HG03439 (cell line): ENCODE measurements around the gene DNAI1.

Experiments
- ATAC-seq: cut with Tn5 transposase; IDR thresholded peaks from one replicate; pipeline ENCODE4 v1.9.1; 2021; ENCODE audit warnings: mild to moderate bottlenecking, moderate library complexity; ENCODE audit not compliant: unreplicated experiment

The DNAI1 gene

DNA sequence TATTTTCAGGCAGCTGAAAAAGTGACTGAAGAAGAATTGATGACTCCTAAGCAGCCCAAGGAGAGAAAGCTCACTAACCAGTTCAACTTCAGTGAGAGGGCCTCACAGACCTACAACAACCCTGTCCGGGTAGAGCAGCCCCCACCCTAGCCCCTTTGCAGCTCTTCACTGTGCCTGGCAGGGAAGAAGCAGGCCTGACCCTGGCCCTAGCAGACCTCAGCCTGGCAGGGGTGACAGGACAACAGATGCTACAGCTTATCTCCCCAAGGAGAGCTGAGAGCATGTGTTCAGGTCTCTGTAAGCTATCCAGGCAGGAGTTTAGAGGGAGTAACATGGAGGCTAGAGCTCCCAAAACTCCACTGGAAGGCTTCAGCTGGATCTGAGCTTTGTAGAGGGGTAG, 31.8 kb downstream of the DNAI1 start:
- no peak for ATAC-seq

DNA sequence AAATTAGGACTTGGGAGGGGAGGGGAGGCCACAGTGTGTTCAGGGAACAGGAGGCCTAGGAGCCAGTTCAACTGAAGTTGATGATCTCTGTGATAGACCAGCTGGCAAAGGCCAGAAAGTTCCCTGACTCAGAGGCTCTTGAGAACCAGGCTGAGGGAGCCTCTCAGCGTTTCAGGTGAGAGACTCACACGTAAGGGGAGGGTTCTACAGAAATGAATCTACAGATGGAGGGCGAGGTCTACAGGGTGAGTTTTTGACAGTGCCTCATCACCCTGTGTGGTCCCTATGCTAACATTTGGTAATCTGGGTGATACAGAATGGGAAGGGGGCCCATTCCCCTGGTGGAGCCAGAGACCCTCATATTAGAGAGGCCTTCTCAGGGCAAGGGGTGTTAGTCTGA, 32.2 kb downstream of the DNAI1 start:
- ATAC-seq: no peak

GRCh38 chr9:34491596-34491995, 33.0 kb downstream of the DNAI1 start:
- ATAC-seq: no peak

GRCh38 chr9:34492051-34492450, 33.4 kb downstream of the DNAI1 start:
- no peak for ATAC-seq

DNA sequence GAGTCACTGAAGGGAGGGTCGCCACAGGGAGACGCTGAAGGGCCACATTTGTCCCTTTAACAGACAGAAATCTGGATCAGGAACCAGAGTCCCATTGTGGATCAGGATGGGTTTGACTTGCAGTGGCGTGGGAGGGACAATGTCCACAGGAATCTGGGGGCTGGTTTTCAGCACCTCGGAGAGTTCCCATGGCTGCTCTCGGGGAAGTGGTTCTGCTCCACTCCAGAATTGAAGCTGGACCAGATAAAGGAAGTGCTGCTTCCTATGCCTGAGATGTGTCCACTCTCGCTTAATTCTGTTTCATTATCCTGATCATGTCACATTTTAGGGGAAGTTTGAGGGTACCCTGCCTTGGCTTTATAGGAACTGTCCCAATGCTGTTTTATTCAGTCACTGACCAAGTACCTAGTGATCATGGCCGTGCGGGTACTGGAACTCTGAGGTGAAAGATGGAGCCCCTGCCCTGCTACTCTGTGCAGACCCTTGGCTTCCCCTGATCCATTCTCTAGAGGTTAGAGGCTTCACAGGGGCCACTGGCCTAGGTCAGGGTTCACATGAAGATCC, 35.4 kb downstream of the DNAI1 start:
- no peak for ATAC-seq

DNA sequence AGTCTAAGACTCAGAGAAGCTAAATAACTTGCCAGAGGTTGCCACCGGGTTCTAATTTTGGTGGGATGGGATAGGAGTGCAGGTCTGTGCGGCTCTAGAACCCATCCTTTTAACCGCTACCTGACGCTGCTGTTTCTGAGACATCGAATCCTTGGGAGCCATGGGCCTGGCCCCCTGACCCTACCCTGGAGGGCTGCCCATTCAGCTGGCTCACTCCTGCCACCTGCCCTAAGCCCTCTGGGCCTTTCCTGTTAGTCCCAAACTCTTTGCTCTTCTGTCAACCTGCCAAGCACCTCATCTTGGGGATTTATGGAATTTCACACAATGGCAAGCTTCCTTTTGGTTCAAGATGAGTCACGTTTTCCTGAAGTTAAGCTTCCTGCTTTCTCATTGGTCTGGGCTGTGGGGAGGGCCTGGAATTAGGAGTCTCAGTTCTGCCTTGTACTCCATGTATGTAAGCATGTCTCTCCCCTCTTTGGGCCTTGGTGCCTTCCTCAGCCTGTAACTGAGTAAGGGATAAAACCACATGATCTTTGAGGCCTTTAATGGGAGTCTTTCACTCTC, 37.6 kb downstream of the DNAI1 start:
- ATAC-seq: no peak

DNA sequence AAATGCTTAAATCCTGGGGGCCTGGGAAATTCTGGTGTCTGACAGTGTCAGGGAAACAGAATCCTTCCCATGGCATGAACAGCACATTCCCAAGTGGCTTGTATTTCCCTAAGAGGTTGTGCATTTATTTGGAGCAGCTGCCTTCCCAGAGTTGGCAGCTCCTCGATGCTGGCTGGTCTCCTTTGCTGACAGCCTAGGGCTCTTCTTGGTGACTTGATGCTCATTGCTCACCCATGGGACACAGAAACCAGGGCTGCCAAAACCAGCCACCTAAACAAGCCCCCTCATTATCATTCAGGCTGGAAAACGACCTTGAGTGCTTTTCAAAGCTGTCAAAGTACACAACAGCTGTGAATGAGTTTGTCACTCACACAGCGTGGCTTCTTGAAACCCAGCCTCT, 39.9 kb downstream of the DNAI1 start:
- no peak for ATAC-seq

DNA sequence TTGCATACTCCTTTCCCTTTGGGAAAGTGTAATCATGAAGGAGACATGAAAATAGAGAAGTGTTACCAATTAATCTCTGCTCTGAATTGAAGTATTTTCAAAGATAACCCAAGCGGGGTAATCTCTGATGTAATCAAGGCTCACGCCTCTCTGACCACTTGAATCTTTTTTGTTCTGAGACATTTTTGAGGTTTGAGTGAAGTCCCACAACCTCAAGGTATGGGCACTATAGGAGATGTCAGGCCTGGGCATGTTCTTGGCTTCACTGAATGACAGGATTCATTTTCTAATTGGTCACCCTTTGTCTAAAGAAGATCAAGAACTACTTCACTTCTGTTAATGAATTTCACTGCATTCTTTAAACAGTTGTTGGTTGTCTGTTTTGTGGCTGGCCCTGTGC, 40.5 kb downstream of the DNAI1 start:
- no peak for ATAC-seq

DNA sequence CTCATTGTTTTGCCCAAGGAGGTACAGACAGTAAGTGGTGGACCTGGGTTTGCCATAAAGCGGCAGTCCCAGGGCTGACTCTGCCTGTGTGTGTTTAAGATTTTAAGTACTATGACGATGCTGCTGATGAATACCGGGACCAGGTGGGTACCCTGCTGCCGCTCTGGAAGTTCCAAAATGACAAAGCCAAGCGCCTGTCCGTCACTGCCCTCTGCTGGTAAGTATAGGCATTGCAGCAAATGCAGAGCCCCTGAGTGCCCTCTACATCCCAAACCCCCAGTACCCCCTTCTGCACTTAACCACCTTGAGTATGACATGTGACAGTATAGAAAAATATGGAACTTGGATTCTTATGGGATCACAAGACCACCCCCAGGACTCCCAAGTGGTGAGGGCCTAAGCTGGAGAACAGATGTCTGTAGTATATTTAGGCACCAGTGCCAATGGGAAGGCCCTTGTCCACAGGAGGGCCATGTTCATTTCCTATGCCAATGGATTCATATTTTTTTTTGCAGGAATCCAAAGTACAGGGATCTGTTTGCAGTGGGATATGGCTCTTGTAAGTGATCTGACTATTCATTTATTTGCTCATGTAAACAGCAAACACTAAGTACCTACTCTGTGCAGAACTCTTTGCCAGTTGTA, 42.1 kb downstream of the DNAI1 start:
- ATAC-seq: no peak

- ATAC-seq: no peak
Measured at GRCh38 chr9:34501372-34501771, 42.8 kb downstream of the DNAI1 start.

DNA sequence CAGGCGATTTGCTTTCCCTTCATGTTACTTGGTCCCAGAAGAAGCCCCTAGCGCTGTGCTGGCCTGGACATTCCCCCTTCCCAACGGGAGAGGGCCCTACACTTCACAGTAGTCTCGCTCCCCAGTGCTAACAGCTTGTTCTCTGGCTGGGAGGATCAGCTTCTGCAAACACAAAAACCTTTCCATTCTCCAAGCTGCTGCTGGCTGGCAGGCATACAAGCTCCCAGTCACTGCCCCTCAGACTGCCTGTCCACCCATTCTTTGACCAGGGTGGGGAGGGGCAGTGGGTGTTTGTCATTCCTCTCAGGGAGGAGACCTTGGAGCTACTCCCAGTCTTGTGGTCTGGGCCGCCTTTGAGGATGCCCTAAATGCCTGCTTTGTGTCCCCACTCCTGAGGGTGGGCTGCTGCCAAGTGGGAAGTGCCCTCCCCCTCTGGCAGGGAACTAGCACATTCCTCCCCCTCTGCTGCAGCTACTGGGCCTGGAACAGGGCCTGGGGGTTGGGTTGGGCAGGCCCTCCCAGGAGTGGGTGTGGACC, 43.4 kb downstream of the DNAI1 start:
- no peak for ATAC-seq

DNA sequence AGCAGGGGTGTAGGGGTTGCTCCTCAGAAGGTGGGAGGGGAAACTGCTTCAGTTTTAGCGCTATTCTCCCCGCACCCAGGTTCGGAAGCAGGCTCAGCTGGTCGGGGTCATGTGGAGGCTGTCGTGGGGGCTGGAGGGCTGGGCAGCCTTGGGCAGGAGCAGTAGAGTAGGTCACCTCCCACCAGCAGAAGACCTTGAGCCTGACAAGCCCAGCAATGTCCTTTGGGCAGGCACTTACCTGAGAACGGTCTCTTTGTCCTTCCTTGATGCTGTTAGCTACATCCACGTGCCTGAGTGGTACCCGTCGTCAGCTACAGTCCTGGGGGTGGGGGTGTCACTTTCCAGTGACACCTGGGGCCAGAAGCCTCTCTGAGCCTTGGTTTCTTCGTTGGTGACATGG, 43.9 kb downstream of the DNAI1 start:
- no peak for ATAC-seq

- no peak for ATAC-seq
Measured at GRCh38 chr9:34502891-34503290, 44.3 kb downstream of the DNAI1 start.

DNA sequence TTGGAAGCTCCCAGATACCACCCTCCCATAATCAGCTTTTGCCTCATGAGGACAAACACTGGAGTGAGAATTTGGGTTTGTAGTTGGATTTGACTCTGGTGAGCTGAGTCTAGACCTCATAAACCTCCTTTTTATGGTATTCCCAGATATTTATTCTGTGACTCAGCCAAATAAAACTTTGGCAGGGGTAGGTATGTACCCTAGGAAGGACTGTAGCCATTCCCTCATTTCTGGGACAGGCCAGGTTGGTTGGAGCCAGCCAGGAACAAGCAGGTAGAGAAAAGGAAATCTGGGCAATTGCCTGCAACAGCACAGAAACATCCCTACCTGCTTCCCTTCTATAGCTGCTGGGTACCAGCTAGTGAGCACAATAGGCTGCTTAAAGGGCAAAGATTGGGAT, 44.8 kb downstream of the DNAI1 start:
- no peak for ATAC-seq

GRCh38 chr9:34505370-34506120, 46.9 kb downstream of the DNAI1 start:
- no peak for ATAC-seq

- no peak for ATAC-seq
Measured at GRCh38 chr9:34506623-34507022, 48.0 kb downstream of the DNAI1 start.

DNA sequence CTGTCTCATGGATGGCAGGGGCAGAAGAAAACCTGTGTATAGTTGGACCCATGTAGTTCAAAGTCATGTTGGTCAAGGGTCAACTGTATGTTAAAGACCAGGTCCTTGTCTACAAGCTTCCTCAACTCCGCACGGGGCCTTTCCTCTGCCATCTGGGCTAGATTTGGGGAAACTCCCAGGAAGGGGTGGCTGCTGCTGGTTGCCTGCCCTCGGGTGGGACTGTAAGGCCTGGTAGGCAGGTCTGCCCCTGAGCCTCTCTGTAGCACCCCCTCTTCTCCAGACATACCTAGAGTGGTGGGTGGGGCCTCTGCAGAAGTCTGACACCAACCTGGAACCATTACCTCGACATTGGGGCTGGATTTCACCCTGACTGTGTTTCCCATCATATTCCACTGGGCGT, 49.0 kb downstream of the DNAI1 start:
- no peak for ATAC-seq

DNA sequence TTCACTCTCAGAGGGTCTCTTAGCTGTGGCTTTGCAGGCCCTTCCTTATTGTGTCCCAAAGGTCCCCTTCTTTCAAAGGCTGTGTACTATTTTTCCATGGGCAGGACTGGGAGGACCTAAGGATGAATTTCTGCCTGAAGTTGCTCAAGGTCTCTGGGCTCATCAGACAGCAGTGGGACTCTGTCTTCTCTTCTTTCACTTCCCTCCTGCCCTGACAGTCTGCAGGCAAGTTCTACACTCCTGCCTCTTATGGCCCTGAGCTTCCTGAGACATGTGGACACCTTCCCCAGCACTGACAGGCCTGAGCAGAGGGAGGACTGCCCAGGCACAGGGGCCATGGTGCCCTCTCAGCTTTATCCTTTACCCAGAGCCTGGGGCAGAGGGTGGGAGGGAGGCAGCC, 49.4 kb downstream of the DNAI1 start:
- ATAC-seq: no peak

GRCh38 chr9:34508463-34508862, 49.9 kb downstream of the DNAI1 start:
- ATAC-seq: no peak

- ATAC-seq: no peak
Measured at GRCh38 chr9:34508951-34509350, 50.3 kb downstream of the DNAI1 start.

GRCh38 chr9:34510497-34511468, 52.2 kb downstream of the DNAI1 start:
- no peak for ATAC-seq
